Ovary (tissue), 9 donors: ENCODE results near the gene IQGAP2. TPM values are rescaled to one million over a fixed set of nuclear protein-coding genes. Genes with fewer than 3 reads are reported as not detected.
"Not testable (repeated sequence)": the region's sequence is repeated elsewhere in the genome, so short reads cannot be mapped to it uniquely, and the experiment has no call there.

Experiments used
- DNase-seq, 5 donors: peaks; one replicate each; pipeline ENCODE4 v3.0.0-alpha.2; 2019 to 2020
- H3K27ac ChIP-seq, 2 donors: fragments of 200-600 bp; one replicate each; pipeline versions ENCODE4 v1.5.1 to v1.8.0; 2019 to 2022
- H3K27me3 ChIP-seq: fragments of 200-600 bp; one replicate; pipeline ENCODE4 v1.8.0; 2022
- H3K36me3 ChIP-seq: fragments of 200-600 bp; sonication (generic); one replicate; pipeline ENCODE4 v1.5.1; 2019
- H3K4me1 ChIP-seq: one replicate; pipeline ENCODE4 v1.8.1; 2013; ENCODE audit warnings: mild to moderate bottlenecking, moderate library complexity; ENCODE audit not compliant: insufficient read depth
- H3K4me3 ChIP-seq: fragments of 200-600 bp; sonication (generic); one replicate; pipeline ENCODE4 v1.5.1; 2017
- H3K9me3 ChIP-seq, 2 donors: fragments of 200-600 bp in 1 of 2; sonication (generic) in 1 of 2; one replicate each; pipeline versions ENCODE4 v1.5.1 to v1.8.1; 2013 to 2019; ENCODE audit warnings: mild to moderate bottlenecking in 1 of 2, moderate library complexity in 1 of 2
- EP300 ChIP-seq: sonication (generic); formaldehyde crosslinking; IDR thresholded peaks from one replicate; pipeline ENCODE4 v1.6.1; 2017; ENCODE audit warnings: antibody characterized with exemption
- POLR2A ChIP-seq: fragments of 450-650 bp; IDR thresholded peaks from one replicate; pipeline ENCODE4 v1.6.1; 2017; ENCODE audit warnings: antibody characterized with exemption, mild to moderate bottlenecking, moderate library complexity
- WGBS, 3 donors: extraction: QIAGEN DNeasy Blood & Tissue Kit in 1 of 3; methylation state at CpG; one replicate each; pipeline versions ENCODE4 v1.1.5 to v1.1.7; 2013 to 2017; 5-methylcytosine and 5-hydroxymethylcytosine counted together
- intact Hi-C, 4 donors: fragments of 100-400 bp; cut with DNase I; formaldehyde crosslinking; loops; one replicate each; pipeline versions ENCODE4 v1.11.0 to v1.15.1; 2022 to 2023
- polyA plus RNA-seq, 2 donors: library from polyadenylated mRNA; stranded (reverse); fragments of 200-250 nt in 1 of 2; fragments of 350-450 nt in 1 of 2; fragmentation: Illumina TruSeq in 1 of 2; extraction: RNeasy Lipid Tissue Mini Kit (QIAGEN cat#74804) in 1 of 2; gene quantifications; one replicate each; pipeline ENCODE4 v1.2.3, GENCODE V29; 2013 to 2014
- total RNA-seq, 7 donors: library from RNA; depleted of rRNA in 2 of 7; stranded (reverse); fragments of >200 nt in 2 of 7; fragmentation: NEBNext Ultra II Directional in 3 of 7; extraction: Animal tissue kit (Norgen Biotek cat#: 25700) in 3 of 7; gene quantifications; one replicate each; pipeline versions ENCODE4 v1.1.0 to v1.2.4, GENCODE V29; 2016 to 2023
- TF ChIP-seq, protein P1 (sequence below), 3 donors: fragments of 450-650 bp in 2 of 3; fragments of 200-600 bp in 1 of 3; IDR thresholded peaks; one replicate each; pipeline versions ENCODE4 v1.5.1 to v1.8.0; 2016 to 2022; ENCODE audit warnings: antibody characterized with exemption in 3 of 3, mild to moderate bottlenecking in 1 of 3
- donor health status: DM: no; HTN: no; CAD: no; lungs with moderate emphysema.
- donor health status: DM: no; HTN: no; CAD: no.
- donor health status: Bipolar disorder and iron deficiency.
- donor health status: DM: yes; HTN: yes; CAD: no.
- donor health status: DM: no; HTN: no; CAD: no.
- donor health status: DM: yes; HTN: yes; CAD: no.

IQGAP2 gene
- total and polyA plus RNA-seq, 9 donors, result 8.6 to 27.6 (median 13.9) TPM

DNA sequence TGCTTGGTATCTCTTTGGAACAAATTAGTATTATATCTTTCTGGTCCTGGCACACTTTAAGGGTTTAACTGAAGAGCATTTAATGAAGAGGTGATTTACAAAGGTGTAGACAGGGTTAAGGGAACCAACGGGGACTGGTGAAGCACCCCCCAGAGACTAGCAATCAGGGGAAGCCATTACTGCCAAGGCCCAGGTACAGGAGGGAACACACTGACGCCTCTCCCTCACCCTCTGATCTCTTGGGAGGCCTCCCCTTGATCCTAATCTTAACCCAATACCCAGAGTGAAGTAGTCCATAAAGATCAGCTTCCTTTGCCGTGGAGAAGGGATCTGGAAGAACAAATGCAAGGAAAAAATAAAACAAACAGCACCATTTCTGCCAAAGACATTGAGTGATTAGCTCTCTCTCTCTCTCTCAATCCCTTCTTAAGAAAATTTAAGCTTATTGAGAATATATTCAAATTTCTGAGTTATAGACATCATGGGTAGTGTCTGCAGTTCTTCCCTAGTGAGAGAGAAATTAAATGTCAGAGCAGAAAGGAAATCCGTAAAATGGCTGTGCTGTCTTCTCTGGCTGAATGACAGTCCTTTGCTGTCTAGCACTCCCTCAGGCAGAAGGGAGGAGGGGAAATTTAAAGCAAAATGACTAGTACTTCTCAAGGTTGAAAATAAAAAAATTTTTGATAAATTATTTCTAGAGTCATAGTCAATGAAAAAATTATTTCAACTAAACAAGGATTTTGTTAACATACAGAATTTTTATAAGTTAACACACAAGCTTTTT, 332.9 kb downstream of the IQGAP2 start:
- Histone ChIP-seq H3K27me3 (no peaks in the 10 kb centered on the region), H3K9me3 (no peaks in the 10 kb centered on the region), H3K27ac (no peak overlapping the region), H3K4me3 (no peak overlapping the region), H3K36me3 (no peaks in the 10 kb centered on the region), H3K4me1 (no peaks in the 10 kb centered on the region)
- no peak for TF ChIP-seq POLR2A
- TF ChIP-seq EP300, result no peak
- TF ChIP-seq, protein P1, sequence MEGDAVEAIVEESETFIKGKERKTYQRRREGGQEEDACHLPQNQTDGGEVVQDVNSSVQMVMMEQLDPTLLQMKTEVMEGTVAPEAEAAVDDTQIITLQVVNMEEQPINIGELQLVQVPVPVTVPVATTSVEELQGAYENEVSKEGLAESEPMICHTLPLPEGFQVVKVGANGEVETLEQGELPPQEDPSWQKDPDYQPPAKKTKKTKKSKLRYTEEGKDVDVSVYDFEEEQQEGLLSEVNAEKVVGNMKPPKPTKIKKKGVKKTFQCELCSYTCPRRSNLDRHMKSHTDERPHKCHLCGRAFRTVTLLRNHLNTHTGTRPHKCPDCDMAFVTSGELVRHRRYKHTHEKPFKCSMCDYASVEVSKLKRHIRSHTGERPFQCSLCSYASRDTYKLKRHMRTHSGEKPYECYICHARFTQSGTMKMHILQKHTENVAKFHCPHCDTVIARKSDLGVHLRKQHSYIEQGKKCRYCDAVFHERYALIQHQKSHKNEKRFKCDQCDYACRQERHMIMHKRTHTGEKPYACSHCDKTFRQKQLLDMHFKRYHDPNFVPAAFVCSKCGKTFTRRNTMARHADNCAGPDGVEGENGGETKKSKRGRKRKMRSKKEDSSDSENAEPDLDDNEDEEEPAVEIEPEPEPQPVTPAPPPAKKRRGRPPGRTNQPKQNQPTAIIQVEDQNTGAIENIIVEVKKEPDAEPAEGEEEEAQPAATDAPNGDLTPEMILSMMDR (IDR thresholded peaks at IDR 0.05), result no peak
- no peak for DNase-seq
- intact Hi-C loops, result no loop called here
- 82 to 90% (median 83%) methylated on average over 4 of the region's 4 CpGs for WGBS, 3 donors

GRCh38 chr5:76736679-76737556, 333.8 kb downstream of the IQGAP2 start:
- no peaks in the 10 kb centered on the region for H3K27me3 ChIP-seq
- no peak overlapping the region for H3K27ac ChIP-seq
- intact Hi-C loops, result no loop called here
- H3K9me3 ChIP-seq, result no peaks in the 10 kb centered on the region
- TF ChIP-seq EP300 (no peak), POLR2A (no peak)
- TF ChIP-seq, protein P1 (IDR thresholded peaks at IDR 0.05), result no peak
- WGBS, 3 donors, result 74 to 79% (median 75%) methylated on average over 6 of the region's 6 CpGs
- H3K36me3 ChIP-seq, result no peaks in the 10 kb centered on the region
- no peaks in the 10 kb centered on the region for H3K4me1 ChIP-seq
- no peak overlapping the region for H3K4me3 ChIP-seq
- DNase-seq, result no peak

GRCh38 chr5:76737846-76738245, 334.8 kb downstream of the IQGAP2 start:
- Histone ChIP-seq H3K4me3 (no peak overlapping the region), H3K27ac (no peak overlapping the region), H3K36me3 (no peaks in the 10 kb centered on the region), H3K27me3 (no peaks in the 10 kb centered on the region), H3K9me3 (no peaks in the 10 kb centered on the region), H3K4me1 (no peaks in the 10 kb centered on the region)
- intact Hi-C loops, result no loop called here
- DNase-seq, result no peak
- TF ChIP-seq POLR2A (no peak), EP300 (no peak)
- TF ChIP-seq, protein P1 (IDR thresholded peaks at IDR 0.05), result no peak
- WGBS, 3 donors, result 73 to 83% (median 82%) methylated on average over 5 of the region's 5 CpGs

DNA sequence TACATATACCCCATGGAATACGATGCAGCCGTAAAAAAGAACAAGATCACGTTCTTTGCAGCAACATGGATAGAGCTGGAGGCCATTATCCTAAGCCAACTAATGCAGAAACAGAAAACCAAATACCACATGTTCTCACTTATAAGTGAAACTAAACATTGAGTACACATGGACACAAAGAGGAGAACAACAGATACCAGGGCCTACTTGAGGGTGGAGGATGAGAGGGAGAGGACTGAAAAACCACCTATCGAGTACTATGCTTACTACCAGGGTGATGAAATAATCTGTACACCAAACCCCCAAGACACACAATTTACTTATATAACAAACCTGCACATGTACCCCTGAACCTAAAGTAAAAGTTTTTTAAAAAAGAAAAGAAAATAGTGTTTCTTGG, 338.4 kb downstream of the IQGAP2 start:
- H3K27ac ChIP-seq, H3K9me3 ChIP-seq, H3K36me3 ChIP-seq, H3K4me1 ChIP-seq, H3K27me3 ChIP-seq, H3K4me3 ChIP-seq, DNase-seq, intact Hi-C loops: not testable (repeated sequence)
- 95 to 96% (median 95%) methylated on average over 4 of the region's 4 CpGs for WGBS, 3 donors

DNA sequence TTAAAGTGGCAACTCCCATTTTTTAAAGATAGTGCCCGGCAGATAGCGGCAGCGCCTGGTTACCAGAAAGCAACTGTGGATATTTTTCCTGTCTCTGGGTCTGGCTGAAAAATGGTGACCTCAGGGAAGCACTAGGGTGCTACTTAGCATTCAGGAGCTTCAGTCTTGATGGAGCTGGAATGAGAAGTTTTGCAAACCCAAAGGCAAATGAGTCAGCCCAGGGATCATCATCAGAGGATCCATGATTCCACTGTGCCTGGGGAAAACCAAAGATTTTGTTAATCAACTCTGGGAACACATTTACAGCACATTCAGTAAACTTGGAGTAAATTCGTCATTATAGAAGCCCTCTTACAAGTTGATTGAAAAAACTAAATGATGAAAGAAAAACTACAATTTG, 339.5 kb downstream of the IQGAP2 start:
- DNase-seq, result no peak
- no peak overlapping the region for H3K4me3 ChIP-seq
- WGBS, 3 donors, result 76 to 82% (median 81%) methylated on average over 4 of the region's 4 CpGs
- TF ChIP-seq POLR2A, result no peak
- TF ChIP-seq, protein P1 (IDR thresholded peaks at IDR 0.05), result no peak
- no peak for TF ChIP-seq EP300
- H3K4me1 ChIP-seq, result no peaks in the 10 kb centered on the region
- H3K27me3 ChIP-seq, result no peaks in the 10 kb centered on the region
- H3K36me3 ChIP-seq, result no peaks in the 10 kb centered on the region
- no peak overlapping the region for H3K27ac ChIP-seq
- no peaks in the 10 kb centered on the region for H3K9me3 ChIP-seq
- intact Hi-C loops, result no loop called here
